ENCODE measurements around the gene RASSF10. TPM values are rescaled to one million over a fixed set of nuclear protein-coding genes. Genes with fewer than 3 reads are reported as not detected.
A peak's percentile ranks its signal among the peaks of the same experiment; 100 is the strongest.

RASSF10 gene
- total RNA-seq, 1 donor from 2014 or later, result 15.9 TPM

GRCh38 chr11:12994476-12994875 lies 14.6 kb upstream of the RASSF10 start:
- DNase-seq (ENCODE audit: low spot score), result no peak

GRCh38 chr11:12995188-12995587 lies 13.9 kb upstream of the RASSF10 start:
- no peak for DNase-seq (ENCODE audit: low spot score)

- no peak for DNase-seq (ENCODE audit: low spot score)
Measured at GRCh38 chr11:12995823-12996222, 13.3 kb upstream of the RASSF10 start.

GRCh38 chr11:12997168-12997567 lies 11.9 kb upstream of the RASSF10 start:
- no peak for DNase-seq (ENCODE audit: low spot score)

- DNase-seq (ENCODE audit: low spot score), result no peak
Measured at GRCh38 chr11:12998336-12998735, 10.8 kb upstream of the RASSF10 start.

- DNase-seq (ENCODE audit: low spot score), result no peak
Measured at GRCh38 chr11:12999597-12999996, 9.5 kb upstream of the RASSF10 start.

- DNase-seq (ENCODE audit: low spot score), result no peak
Measured at GRCh38 chr11:13000116-13000515, 9.0 kb upstream of the RASSF10 start.

GRCh38 chr11:13000721-13001120 lies 8.4 kb upstream of the RASSF10 start:
- no peak for DNase-seq (ENCODE audit: low spot score)

GRCh38 chr11:13003736-13004493 lies 5.2 kb upstream of the RASSF10 start:
- DNase-seq (ENCODE audit: low spot score), result no peak

GRCh38 chr11:13007182-13008060 lies 1.7 kb upstream of the RASSF10 start:
- peak; percentile 36 for DNase-seq (ENCODE audit: low spot score)

GRCh38 chr11:13008061-13008435 lies 1.1 kb upstream of the RASSF10 start:
- DNase-seq (ENCODE audit: low spot score), result peak; percentile 68

GRCh38 chr11:13009476-13009920 lies 382 bp downstream of the RASSF10 start:
- no peak for DNase-seq (ENCODE audit: low spot score)

GRCh38 chr11:13009921-13010748 lies 1.0 kb downstream of the RASSF10 start:
- peak; percentile 81 for DNase-seq (ENCODE audit: low spot score)

GRCh38 chr11:13010749-13011465 lies 1.8 kb downstream of the RASSF10 start:
- DNase-seq (ENCODE audit: low spot score), result peak; percentile 20

GRCh38 chr11:13011466-13012055 lies 2.4 kb downstream of the RASSF10 start:
- no peak for DNase-seq (ENCODE audit: low spot score)

- DNase-seq (ENCODE audit: low spot score), result no peak
Measured at GRCh38 chr11:13012056-13012661, 3.0 kb downstream of the RASSF10 start.

- no peak for DNase-seq (ENCODE audit: low spot score)
Measured at GRCh38 chr11:13013054-13013488, 4.0 kb downstream of the RASSF10 start.

GRCh38 chr11:13015753-13016152 lies 6.6 kb downstream of the RASSF10 start:
- no peak for DNase-seq (ENCODE audit: low spot score)

GRCh38 chr11:13016415-13016814 lies 7.3 kb downstream of the RASSF10 start:
- no peak for DNase-seq (ENCODE audit: low spot score)

- DNase-seq (ENCODE audit: low spot score), result no peak
Measured at GRCh38 chr11:13019313-13019712, 10.2 kb downstream of the RASSF10 start.
